GM23338 (cell line): ENCODE data around the gene FAM168A. TPM values are rescaled to one million over a fixed set of nuclear protein-coding genes. Genes with fewer than 3 reads are reported as not detected.

Experiments
- ATAC-seq: fragments of 200-7000 bp; cut with Tn5 transposase; 3 replicates; pipeline ENCODE4 v1.9.1; 2020
- DNase-seq: peaks from one replicate; pipeline ENCODE4 v3.0.0-alpha.2; 2015; ENCODE audit warnings: low spot score
- H2AFZ ChIP-seq: fragments of 200-600 bp; sonication (generic); 2 replicates; pipeline ENCODE4 v1.8.0; 2016; ENCODE audit warnings: antibody characterized with exemption, mild to moderate bottlenecking, moderate library complexity
- H3F3A ChIP-seq: fragments of 200-600 bp; sonication (generic); replicated peaks from 2 replicates; pipeline ENCODE4 v1.8.0; 2017; ENCODE audit warnings: antibody characterized with exemption, mixed run types, low read depth
- H3K27ac ChIP-seq: fragments of 200-600 bp; sonication (generic); 2 replicates; pipeline ENCODE4 v1.6.1; 2016; ENCODE audit warnings: low read depth
- H3K27me3 ChIP-seq: fragments of 200-600 bp; sonication (generic); 2 replicates; pipeline ENCODE4 v1.8.0; 2016; ENCODE audit warnings: mild to moderate bottlenecking, mixed run types, moderate library complexity; ENCODE audit not compliant: insufficient read depth
- H3K36me3 ChIP-seq: fragments of 200-600 bp; sonication (generic); 2 replicates; pipeline ENCODE4 v1.8.0; 2016; ENCODE audit warnings: mild to moderate bottlenecking; ENCODE audit not compliant: insufficient read depth
- H3K4me1 ChIP-seq: fragments of 200-600 bp; sonication (generic); 2 replicates; pipeline ENCODE4 v1.8.0; 2016; ENCODE audit warnings: mild to moderate bottlenecking, moderate library complexity; ENCODE audit not compliant: insufficient read depth
- H3K4me2 ChIP-seq: fragments of 200-600 bp; sonication (generic); 2 replicates; pipeline ENCODE4 v1.7.1; 2017; ENCODE audit warnings: mixed run types
- H3K4me3 ChIP-seq: fragments of 200-600 bp; sonication (generic); 2 replicates; pipeline ENCODE4 v1.6.1; 2016; ENCODE audit warnings: mixed run types
- H3K79me2 ChIP-seq: fragments of 200-600 bp; sonication (generic); replicated peaks from 2 replicates; pipeline ENCODE4 v1.8.0; 2017; ENCODE audit warnings: mild to moderate bottlenecking; ENCODE audit not compliant: insufficient read depth
- H3K9me2 ChIP-seq: fragments of 200-600 bp; sonication (generic); 2 replicates; pipeline ENCODE4 v1.8.0; 2017; ENCODE audit not compliant: insufficient read depth
- H4K20me1 ChIP-seq: fragments of 200-600 bp; sonication (generic); replicated peaks from 2 replicates; pipeline ENCODE4 v1.8.0; 2017; ENCODE audit warnings: mild to moderate bottlenecking; ENCODE audit not compliant: insufficient read depth
- H3K27ac Mint-ChIP-seq: 2 replicates; pipeline ENCODE4 v1.8.0; 2020; ENCODE audit warnings: inconsistent platforms, mild to moderate bottlenecking, moderate library complexity, mixed read lengths
- H3K27me3 Mint-ChIP-seq: 3 replicates; pipeline ENCODE4 v1.8.0; 2022; ENCODE audit warnings: low read depth, mild to moderate bottlenecking, moderate library complexity, mixed read lengths, inconsistent platforms; ENCODE audit not compliant: insufficient read depth, poor library complexity
- H3K36me3 Mint-ChIP-seq: 3 replicates; pipeline ENCODE4 v1.8.0; 2021; ENCODE audit warnings: low read depth, mild to moderate bottlenecking, inconsistent platforms, moderate library complexity, mixed read lengths
- H3K4me1 Mint-ChIP-seq: 3 replicates; pipeline ENCODE4 v1.8.0; 2020; ENCODE audit warnings: mild to moderate bottlenecking, inconsistent platforms, mixed read lengths
- H3K4me3 Mint-ChIP-seq: 3 replicates; pipeline ENCODE4 v1.8.0; 2021; ENCODE audit warnings: moderate library complexity, mild to moderate bottlenecking, inconsistent platforms, mixed read lengths
- H3K9me3 Mint-ChIP-seq: 3 replicates; pipeline ENCODE4 v1.8.0; 2020; ENCODE audit warnings: moderate library complexity, mild to moderate bottlenecking, inconsistent platforms, mixed read lengths
- CREB1 ChIP-seq: fragments of 250-450 bp; sonication (Bioruptor Pico); IDR thresholded peaks from 2 replicates; pipeline ENCODE4 v1.5.0; 2020; ENCODE audit warnings: low read depth, mild to moderate bottlenecking, moderate library complexity
- CTCF ChIP-seq, 2 experiments: fragments of 200-600 bp in 1 of 2; sonication (generic) in 1 of 2; conservative IDR thresholded peaks; 2 replicates each; pipeline versions ENCODE4 v1.5.1 to v1.6.1; 2016 to 2017; ENCODE audit warnings: antibody characterized with exemption in 2 of 2, low read depth in 2 of 2, mild to moderate bottlenecking in 2 of 2, moderate library complexity in 1 of 2
- EZH2 ChIP-seq: fragments of 200-600 bp; sonication (generic); IDR thresholded peaks from one replicate; pipeline ENCODE4 v1.8.0; 2017; ENCODE audit warnings: antibody characterized with exemption, mild to moderate bottlenecking, low read depth; ENCODE audit not compliant: unreplicated experiment
- EZH2phosphoT487 ChIP-seq: fragments of 200-600 bp; sonication (generic); IDR thresholded peaks from one replicate; pipeline ENCODE4 v1.8.1; 2018; ENCODE audit warnings: antibody characterized with exemption; ENCODE audit not compliant: unreplicated experiment
- NANOG ChIP-seq: IDR thresholded peaks from 2 replicates; pipeline ENCODE4 v1.6.1; 2016; ENCODE audit warnings: antibody characterized with exemption, borderline replicate concordance
- REST ChIP-seq: IDR thresholded peaks from one replicate; pipeline ENCODE4 v1.6.1; 2018; ENCODE audit warnings: antibody characterized with exemption; ENCODE audit not compliant: unreplicated experiment
- STAT1 ChIP-seq: IDR thresholded peaks from one replicate; pipeline ENCODE4 v1.6.1; 2016; ENCODE audit warnings: antibody characterized with exemption; ENCODE audit not compliant: unreplicated experiment
- ZNF114 ChIP-seq: fragments of 250-450 bp; sonication (Bioruptor Pico); IDR thresholded peaks from 2 replicates; pipeline ENCODE4 v1.5.0; 2020; ENCODE audit warnings: mild to moderate bottlenecking, moderate library complexity
- ZNF331 ChIP-seq: fragments of 250-450 bp; sonication (Bioruptor Pico); IDR thresholded peaks from 2 replicates; pipeline ENCODE4 v1.5.0; 2020; ENCODE audit warnings: low read depth, mild to moderate bottlenecking, moderate library complexity
- ZNF462 ChIP-seq: fragments of 250-450 bp; sonication (Bioruptor Pico); IDR thresholded peaks from 2 replicates; pipeline ENCODE4 v1.5.0; 2020; ENCODE audit warnings: mild to moderate bottlenecking, moderate library complexity
- polyA plus RNA-seq: library from polyadenylated mRNA; unstranded; fragments of >200 nt; fragmentation: Nextera tagmentation; extraction: Ambion mirVana; gene quantifications from 2 replicates; pipeline ENCODE4 v1.2.1, GENCODE V29; 2016
- total RNA-seq: library from RNA; depleted of rRNA; stranded (reverse); fragments of >200 nt; shearing (Covaris generic); gene quantifications from 2 replicates; pipeline ENCODE4 v1.2.3, GENCODE V29; 2014

Gene FAM168A
- total and polyA plus RNA-seq, 2 experiments from 2014 or later: 8.0 to 20.3 TPM

GRCh38 chr11:73400293-73400692 lies 197.6 kb downstream of the FAM168A start:
- Histone ChIP-seq H2AFZ (no peak overlapping the region), H3K9me2 (no peaks in the 10 kb centered on the region), H3K4me1 (no peaks in the 10 kb centered on the region), H3K4me3 (no peak overlapping the region), H3K4me2 (no peak overlapping the region), H4K20me1 (no peaks in the 10 kb centered on the region; the same call in 1 of the 2 replicates), H3K36me3 (no peaks in the 10 kb centered on the region), H3K79me2 (no peaks in the 10 kb centered on the region), H3K27me3 (no peaks in the 10 kb centered on the region), H3K27ac (no peak overlapping the region), H3F3A (0 out of 2 replicates have a peak, but pooled peaks cover 2% of the 10 kb centered on the region)
- TF ChIP-seq ZNF331 (CRISPR knock-in tag) (no peak), ZNF462 (no peak), EZH2phosphoT487 (no peak), REST (no peak), CTCF (conservative IDR thresholded peaks at IDR 0.05; ENCODE audit: low read depth in 2 of 2) (no peak), ZNF114 (CRISPR knock-in tag) (no peak), CREB1 (no peak), NANOG (no peak), EZH2 (no peak), STAT1 (no peak)
- Mint-ChIP-seq H3K4me3 (no peak overlapping the region), H3K27ac (no peak overlapping the region), H3K9me3 (no peaks in the 10 kb centered on the region; the same call in 2 of the 3 replicates), H3K27me3 (peaks cover 2% of the 10 kb centered on the region), H3K4me1 (peaks cover 5% of the 10 kb centered on the region), H3K36me3 (no peaks in the 10 kb centered on the region)
- DNase-seq (no peak), ATAC-seq (no peak)
